ENCODE measurements around the gene PCBP2. TPM values are rescaled to one million over a fixed set of nuclear protein-coding genes. Genes with fewer than 3 reads are reported as not detected.
A peak's percentile ranks its signal among the peaks of the same experiment; 100 is the strongest.

PCBP2 gene
- polyA plus RNA-seq, 3 donors = 79.6 to 588 (median 81.9) TPM

- DNase-seq = no peak
- peaks cover 0 to 2% (median 0%) of the 10 kb centered on the region in 3 donors for H3K27me3 Mint-ChIP-seq (ENCODE audit: low read depth in 3 of 3)
- H3K4me3 Mint-ChIP-seq = no peak overlapping the region
- H3K4me2 ChIP-seq (replicated peaks; ENCODE audit: extremely low read depth, low read length, poor library complexity, severe bottlenecking) = no peak overlapping the region
- no peaks in the 10 kb centered on the region for H3K9me3 ChIP-seq (replicated peaks in 1 of 2; ENCODE audit: control insufficient read depth in 1 of 2, insufficient read depth in 1 of 2, low read length in 2 of 2)
- H3K9ac ChIP-seq (ENCODE audit: insufficient read depth, low read length, poor library complexity, severe bottlenecking) = no peak overlapping the region
- peak overlapping the region in 1 of 2 donors; percentile 59 for H3K27ac ChIP-seq (ENCODE audit: low read depth in 1 of 2, low read length in 2 of 2)
- H3K9me3 Mint-ChIP-seq = no peaks in the 10 kb centered on the region
- peak overlapping the region in 3 of 7 donors; percentile 40 to 55 (median 47) for H3K27ac Mint-ChIP-seq
- H3K4me1 ChIP-seq (ENCODE audit: control insufficient read depth in 1 of 2, insufficient read depth in 2 of 2, low read length in 2 of 2) = no peaks in the 10 kb centered on the region
- H3K36me3 Mint-ChIP-seq = peaks cover 95 to 98% of the 10 kb centered on the region in 2 donors
- 100% methylated on average over 2 of the region's 11 CpGs for WGBS (ENCODE audit: insufficient coverage)
- no peaks in the 10 kb centered on the region for H3K4me1 Mint-ChIP-seq
- peaks cover 95% of the 10 kb centered on the region for H3K79me2 ChIP-seq (ENCODE audit: insufficient read depth, low read length)
- peaks cover 100% of the 10 kb centered on the region in 2 donors for H3K36me3 ChIP-seq (replicated peaks in 1 of 2; ENCODE audit: control insufficient read depth in 1 of 2, insufficient read depth in 2 of 2, low read length in 2 of 2)
- no peak overlapping the region for H3K4me3 ChIP-seq (replicated peaks in 1 of 3; ENCODE audit: low read depth in 2 of 3, low read length in 3 of 3)
- no peak for TF ChIP-seq CTCF (IDR thresholded peaks at IDR 0.05)
- H3K27me3 ChIP-seq (ENCODE audit: control insufficient read depth in 2 of 2, insufficient read depth in 2 of 2, low read length in 2 of 2) = no peaks in the 10 kb centered on the region
- intact Hi-C loops (cut with micrococcal nuclease) = no loop called here
- no peak overlapping the region for H2AFZ ChIP-seq (ENCODE audit: insufficient read depth, low read depth, low read length, poor library complexity, severe bottlenecking)
- H4K20me1 ChIP-seq (ENCODE audit: insufficient read depth, low read length) = peaks cover 100% of the 10 kb centered on the region
Observed at GRCh38 chr12:53464685-53465418, 12.9 kb downstream of the PCBP2 start.

GRCh38 chr12:53465679-53466078 lies 13.8 kb downstream of the PCBP2 start:
- Mint-ChIP-seq H3K27ac (peak overlapping the region in 4 of 7 donors; percentile 2 to 43 (median 28)), H3K4me3 (no peak overlapping the region), H3K4me1 (no peaks in the 10 kb centered on the region), H3K36me3 (peaks cover 93 to 98% of the 10 kb centered on the region in 2 donors), H3K9me3 (no peaks in the 10 kb centered on the region), H3K27me3 (ENCODE audit: low read depth in 3 of 3) (peaks cover 0 to 2% (median 0%) of the 10 kb centered on the region in 3 donors)
- Histone ChIP-seq H3K9me3 (replicated peaks in 1 of 2; ENCODE audit: control insufficient read depth in 1 of 2, insufficient read depth in 1 of 2, low read length in 2 of 2) (no peaks in the 10 kb centered on the region), H3K4me2 (replicated peaks; ENCODE audit: extremely low read depth, low read length, poor library complexity, severe bottlenecking) (no peak overlapping the region), H2AFZ (ENCODE audit: insufficient read depth, low read depth, low read length, poor library complexity, severe bottlenecking) (no peak overlapping the region), H3K9ac (ENCODE audit: insufficient read depth, low read length, poor library complexity, severe bottlenecking) (no peak overlapping the region), H3K27me3 (ENCODE audit: control insufficient read depth in 2 of 2, insufficient read depth in 2 of 2, low read length in 2 of 2) (no peaks in the 10 kb centered on the region), H3K36me3 (replicated peaks in 1 of 2; ENCODE audit: control insufficient read depth in 1 of 2, insufficient read depth in 2 of 2, low read length in 2 of 2) (peaks cover 100% of the 10 kb centered on the region in 2 donors), H3K27ac (ENCODE audit: low read depth in 1 of 2, low read length in 2 of 2) (peak overlapping the region in 1 of 2 donors; percentile 59), H3K4me3 (replicated peaks in 1 of 3; ENCODE audit: low read depth in 2 of 3, low read length in 3 of 3) (no peak overlapping the region), H4K20me1 (ENCODE audit: insufficient read depth, low read length) (peaks cover 97% of the 10 kb centered on the region), H3K79me2 (ENCODE audit: insufficient read depth, low read length) (peaks cover 93% of the 10 kb centered on the region), H3K4me1 (ENCODE audit: control insufficient read depth in 1 of 2, insufficient read depth in 2 of 2, low read length in 2 of 2) (no peaks in the 10 kb centered on the region)
- no CpG with 5 or more reads among the region's 2 CpGs for WGBS (ENCODE audit: insufficient coverage)
- intact Hi-C loops (cut with micrococcal nuclease) = no loop called here
- TF ChIP-seq CTCF (IDR thresholded peaks at IDR 0.05) = no peak
- DNase-seq = no peak

Data from CD14-positive monocyte (primary cell).